ENCODE results near the gene CRISPLD2. TPM values are rescaled to one million over a fixed set of nuclear protein-coding genes. Genes with fewer than 3 reads are reported as not detected.

Gene CRISPLD2
- total and polyA plus RNA-seq, 7 experiments from 2014 or later, result 0.38 to 14.4 (median 0.82) TPM

GRCh38 chr16:84890427-84890826 lies 70.6 kb downstream of the CRISPLD2 start:
- H3K27me3 ChIP-seq (ENCODE audit: control insufficient read depth in 2 of 2, insufficient read depth in 2 of 2, low read length in 2 of 2), result no peaks in the 10 kb centered on the region
- H3K36me3 ChIP-seq (ENCODE audit: control insufficient read depth in 2 of 3, insufficient read depth in 3 of 3, low read length in 3 of 3), result no peaks in the 10 kb centered on the region
- ATAC-seq (no peak), DNase-seq (no peak)
- no peaks in the 10 kb centered on the region for H3K4me1 ChIP-seq (ENCODE audit: control insufficient read depth in 2 of 2, insufficient read depth in 2 of 2, low read length in 2 of 2)
- no peak overlapping the region for H3K4me3 ChIP-seq (ENCODE audit: low read length)
- CTCF ChIA-PET, result no interaction called here
- Mint-ChIP-seq H3K4me3 (no peak overlapping the region), H3K9me3 (peaks cover 0 to 6% (median 0%) of the 10 kb centered on the region in 11 donors), H3K27me3 (peaks cover 0 to 16% (median 0%) of the 10 kb centered on the region in 5 donors), H3K27ac (no peak overlapping the region), H3K36me3 (peaks cover 0 to 4% (median 0%) of the 10 kb centered on the region in 5 donors), H3K4me1 (peaks cover 0 to 3% (median 0%) of the 10 kb centered on the region in 7 donors)
- no peak overlapping the region for H3K27ac ChIP-seq (ENCODE audit: low read depth, low read length)
- intact Hi-C loops (cut with micrococcal nuclease), result no loop called here
- POLR2A ChIA-PET, result no interaction called here
- no peaks in the 10 kb centered on the region for H3K9me3 ChIP-seq (ENCODE audit: control insufficient read depth in 2 of 3, low read length in 3 of 3)

GRCh38 chr16:84891149-84891795 lies 71.5 kb downstream of the CRISPLD2 start:
- Histone ChIP-seq H3K27me3 (ENCODE audit: control insufficient read depth in 2 of 2, insufficient read depth in 2 of 2, low read length in 2 of 2) (no peaks in the 10 kb centered on the region), H3K36me3 (ENCODE audit: control insufficient read depth in 2 of 3, insufficient read depth in 3 of 3, low read length in 3 of 3) (no peaks in the 10 kb centered on the region), H3K27ac (ENCODE audit: low read depth, low read length) (no peak overlapping the region), H3K9me3 (ENCODE audit: control insufficient read depth in 2 of 3, low read length in 3 of 3) (no peaks in the 10 kb centered on the region), H3K4me1 (ENCODE audit: control insufficient read depth in 2 of 2, insufficient read depth in 2 of 2, low read length in 2 of 2) (no peaks in the 10 kb centered on the region), H3K4me3 (ENCODE audit: low read length) (no peak overlapping the region)
- no peak for DNase-seq
- ChIA-PET POLR2A (no interaction called here), CTCF (no interaction called here)
- intact Hi-C loops (cut with micrococcal nuclease), result no loop called here
- Mint-ChIP-seq H3K4me3 (no peak overlapping the region), H3K4me1 (no peaks in the 10 kb centered on the region), H3K36me3 (peaks cover 0 to 4% (median 0%) of the 10 kb centered on the region in 5 donors), H3K27ac (no peak overlapping the region), H3K9me3 (peaks cover 0 to 6% (median 0%) of the 10 kb centered on the region in 11 donors), H3K27me3 (peaks cover 0 to 15% (median under 1%) of the 10 kb centered on the region in 5 donors)
- no peak for ATAC-seq

GRCh38 chr16:84892097-84892496 lies 72.3 kb downstream of the CRISPLD2 start:
- H3K27me3 ChIP-seq (ENCODE audit: control insufficient read depth in 2 of 2, insufficient read depth in 2 of 2, low read length in 2 of 2), result no peaks in the 10 kb centered on the region
- H3K9me3 ChIP-seq (ENCODE audit: control insufficient read depth in 2 of 3, low read length in 3 of 3), result no peaks in the 10 kb centered on the region
- H3K36me3 ChIP-seq (ENCODE audit: control insufficient read depth in 2 of 3, insufficient read depth in 3 of 3, low read length in 3 of 3), result no peaks in the 10 kb centered on the region
- ChIA-PET POLR2A (no interaction called here), CTCF (no interaction called here)
- Mint-ChIP-seq H3K36me3 (peaks cover 0 to 4% (median 0%) of the 10 kb centered on the region in 5 donors), H3K27ac (no peak overlapping the region), H3K4me1 (peaks cover 0 to 1% (median 0%) of the 10 kb centered on the region in 7 donors), H3K27me3 (peaks cover 0 to 15% (median 2%) of the 10 kb centered on the region in 5 donors), H3K4me3 (no peak overlapping the region), H3K9me3 (peaks cover 0 to 6% (median 0%) of the 10 kb centered on the region in 11 donors)
- intact Hi-C loops (cut with micrococcal nuclease), result no loop called here
- no peak for ATAC-seq
- H3K27ac ChIP-seq (ENCODE audit: low read depth, low read length), result no peak overlapping the region
- no peaks in the 10 kb centered on the region for H3K4me1 ChIP-seq (ENCODE audit: control insufficient read depth in 2 of 2, insufficient read depth in 2 of 2, low read length in 2 of 2)
- no peak overlapping the region for H3K4me3 ChIP-seq (ENCODE audit: low read length)
- DNase-seq, result no peak

- CTCF ChIA-PET, result no interaction called here
Measured at GRCh38 chr16:84893467-84893848, 73.7 kb downstream of the CRISPLD2 start.

GRCh38 chr16:84893849-84894599 lies 74.2 kb downstream of the CRISPLD2 start:
- ChIA-PET CTCF (no interaction called here), POLR2A (no interaction called here)
- Mint-ChIP-seq H3K9me3 (peaks cover 0 to 6% (median 0%) of the 10 kb centered on the region in 11 donors), H3K27me3 (peaks cover 0 to 15% (median 2%) of the 10 kb centered on the region in 5 donors), H3K4me3 (no peak overlapping the region), H3K4me1 (peaks cover 0 to 9% (median 0%) of the 10 kb centered on the region in 7 donors), H3K36me3 (no peaks in the 10 kb centered on the region), H3K27ac (no peak overlapping the region)
- H3K4me3 ChIP-seq (ENCODE audit: low read length), result no peak overlapping the region
- no peaks in the 10 kb centered on the region for H3K9me3 ChIP-seq (ENCODE audit: control insufficient read depth in 2 of 3, low read length in 3 of 3)
- peak; percentile 52 for ATAC-seq
- no peaks in the 10 kb centered on the region for H3K27me3 ChIP-seq (ENCODE audit: control insufficient read depth in 2 of 2, insufficient read depth in 2 of 2, low read length in 2 of 2)
- H3K36me3 ChIP-seq (ENCODE audit: control insufficient read depth in 2 of 3, insufficient read depth in 3 of 3, low read length in 3 of 3), result no peaks in the 10 kb centered on the region
- no peaks in the 10 kb centered on the region for H3K4me1 ChIP-seq (ENCODE audit: control insufficient read depth in 2 of 2, insufficient read depth in 2 of 2, low read length in 2 of 2)
- H3K27ac ChIP-seq (ENCODE audit: low read depth, low read length), result no peak overlapping the region
- no peak for DNase-seq
- intact Hi-C loops (cut with micrococcal nuclease), result no loop called here

More at GRCh38 chr16:84893467-84893848, 73.7 kb downstream of the CRISPLD2 start:
- ATAC-seq, result no peak
- Mint-ChIP-seq H3K36me3 (peaks cover 0 to 4% (median 0%) of the 10 kb centered on the region in 5 donors), H3K27me3 (peaks cover 0 to 15% (median 2%) of the 10 kb centered on the region in 5 donors), H3K4me3 (no peak overlapping the region), H3K27ac (no peak overlapping the region), H3K4me1 (peaks cover 0 to 7% (median 0%) of the 10 kb centered on the region in 7 donors), H3K9me3 (peaks cover 0 to 6% (median 0%) of the 10 kb centered on the region in 11 donors)
- H3K36me3 ChIP-seq (ENCODE audit: control insufficient read depth in 2 of 3, insufficient read depth in 3 of 3, low read length in 3 of 3), result no peaks in the 10 kb centered on the region
- H3K4me1 ChIP-seq (ENCODE audit: control insufficient read depth in 2 of 2, insufficient read depth in 2 of 2, low read length in 2 of 2), result no peaks in the 10 kb centered on the region
- no peak for DNase-seq
- POLR2A ChIA-PET, result no interaction called here
- H3K4me3 ChIP-seq (ENCODE audit: low read length), result no peak overlapping the region
- no peaks in the 10 kb centered on the region for H3K9me3 ChIP-seq (ENCODE audit: control insufficient read depth in 2 of 3, low read length in 3 of 3)
- H3K27me3 ChIP-seq (ENCODE audit: control insufficient read depth in 2 of 2, insufficient read depth in 2 of 2, low read length in 2 of 2), result no peaks in the 10 kb centered on the region
- no peak overlapping the region for H3K27ac ChIP-seq (ENCODE audit: low read depth, low read length)
- intact Hi-C loops (cut with micrococcal nuclease), result no loop called here

- intact Hi-C loops (cut with micrococcal nuclease), result no loop called here
- Histone ChIP-seq H3K4me3 (ENCODE audit: low read length) (no peak overlapping the region), H3K36me3 (ENCODE audit: control insufficient read depth in 2 of 3, insufficient read depth in 3 of 3, low read length in 3 of 3) (no peaks in the 10 kb centered on the region), H3K9me3 (ENCODE audit: control insufficient read depth in 2 of 3, low read length in 3 of 3) (no peaks in the 10 kb centered on the region), H3K4me1 (ENCODE audit: control insufficient read depth in 2 of 2, insufficient read depth in 2 of 2, low read length in 2 of 2) (no peaks in the 10 kb centered on the region), H3K27me3 (ENCODE audit: control insufficient read depth in 2 of 2, insufficient read depth in 2 of 2, low read length in 2 of 2) (no peaks in the 10 kb centered on the region), H3K27ac (ENCODE audit: low read depth, low read length) (no peak overlapping the region)
- Mint-ChIP-seq H3K9me3 (peaks cover 0 to 6% (median 0%) of the 10 kb centered on the region in 11 donors), H3K4me1 (peaks cover 0 to 9% (median 0%) of the 10 kb centered on the region in 7 donors), H3K27ac (no peak overlapping the region), H3K27me3 (peaks cover 0 to 15% (median 2%) of the 10 kb centered on the region in 5 donors), H3K4me3 (no peak overlapping the region), H3K36me3 (no peaks in the 10 kb centered on the region)
- ATAC-seq, result no peak
- ChIA-PET POLR2A (no interaction called here), CTCF (no interaction called here)
- DNase-seq, result no peak
Measured at GRCh38 chr16:84895016-84895415, 75.2 kb downstream of the CRISPLD2 start.

All from naive thymus-derived CD4-positive, alpha-beta T cell (primary cell).